A549 (cell line): ENCODE measurements around the gene AMDHD1. TPM values are rescaled to one million over a fixed set of nuclear protein-coding genes. Genes with fewer than 3 reads are reported as not detected.

Experiments
- MAZ ChIP-seq: fragments of 150-350 bp; IDR thresholded peaks from 2 replicates; pipeline ENCODE4 v1.6.1; 2014; ENCODE audit warnings: antibody characterized with exemption, low read depth, low read length, borderline replicate concordance
- MYC ChIP-seq: IDR thresholded peaks from 2 replicates; pipeline ENCODE4 v1.6.1; 2012; ENCODE audit warnings: mild to moderate bottlenecking, inconsistent platforms, low read length, improper control_type of control experiment, borderline replicate concordance
- polyA plus RNA-seq, 4 experiments: library from polyadenylated mRNA; depleted of rRNA in 3 of 4; stranded (reverse); fragments of >200 nt; fragmentation: RNase III in 1 of 4; extraction: RNeasy Plus Mini Kit Qiagen cat#74134 plus additional on column Dnase treatment in 1 of 4; gene quantifications; 2 replicates in 3 of 4; 3 replicates in 1 of 4; pipeline ENCODE4 v1.2.3, GENCODE V29; 2011 to 2017
- TF ChIP-seq, protein P1 (sequence below): fragments of >200 bp; sonication (Bioruptor Twin); formaldehyde crosslinking; IDR thresholded peaks from 3 replicates; pipeline ENCODE4 v1.6.1; 2016

Gene AMDHD1
- polyA plus RNA-seq, 2 of the 4 experiments (the other 2 are of a cell fraction) = 4.1 to 7.7 TPM

GRCh38 chr12:96015672-96016071, 72.5 kb downstream of the AMDHD1 start (continued):
- TF ChIP-seq MAZ (no peak), MYC (no peak)
- TF ChIP-seq, protein P1, sequence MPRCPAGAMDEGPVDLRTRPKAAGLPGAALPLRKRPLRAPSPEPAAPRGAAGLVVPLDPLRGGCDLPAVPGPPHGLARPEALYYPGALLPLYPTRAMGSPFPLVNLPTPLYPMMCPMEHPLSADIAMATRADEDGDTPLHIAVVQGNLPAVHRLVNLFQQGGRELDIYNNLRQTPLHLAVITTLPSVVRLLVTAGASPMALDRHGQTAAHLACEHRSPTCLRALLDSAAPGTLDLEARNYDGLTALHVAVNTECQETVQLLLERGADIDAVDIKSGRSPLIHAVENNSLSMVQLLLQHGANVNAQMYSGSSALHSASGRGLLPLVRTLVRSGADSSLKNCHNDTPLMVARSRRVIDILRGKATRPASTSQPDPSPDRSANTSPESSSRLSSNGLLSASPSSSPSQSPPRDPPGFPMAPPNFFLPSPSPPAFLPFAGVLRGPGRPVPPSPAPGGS = no peak
- TF ChIP-seq, all 56 proteins: peak for 3

Other genes starting within 250 kb of the AMDHD1 start
- 132 and 168 TPM in 2 replicates for gene NTN4, start 152.6 kb upstream of the AMDHD1 start, polyA plus RNA-seq (2011; rRNA removed)
- gene NTN4, start 152.6 kb upstream of the AMDHD1 start, polyA plus RNA-seq (2017; fragmentation: RNase III; extraction: RNeasy Plus Mini Kit Qiagen cat#74134 plus additional on column Dnase treatment) = 36.9 to 37.3 TPM (median 37.1 TPM) in 3 replicates
- 45.8 and 66.3 TPM in 2 replicates for gene SNRPF, start 84.4 kb upstream of the AMDHD1 start, polyA plus RNA-seq (2011; rRNA removed)
- gene SNRPF, start 84.4 kb upstream of the AMDHD1 start, polyA plus RNA-seq (2017; fragmentation: RNase III; extraction: RNeasy Plus Mini Kit Qiagen cat#74134 plus additional on column Dnase treatment) = 204 to 221 TPM (median 204 TPM) in 3 replicates
- gene CCDC38, start 717 bp upstream of the AMDHD1 start, polyA plus RNA-seq (2011; rRNA removed) = 0.37 and 0.41 TPM in 2 replicates
- gene CCDC38, start 717 bp upstream of the AMDHD1 start, polyA plus RNA-seq (2017; fragmentation: RNase III; extraction: RNeasy Plus Mini Kit Qiagen cat#74134 plus additional on column Dnase treatment) = 0.18 to 0.28 TPM (median 0.24 TPM) in 3 replicates
- gene HAL, start 53.0 kb downstream of the AMDHD1 start, polyA plus RNA-seq (2011; rRNA removed) = 0.43 and 0.50 TPM in 2 replicates
- gene HAL, start 53.0 kb downstream of the AMDHD1 start, polyA plus RNA-seq (2017; fragmentation: RNase III; extraction: RNeasy Plus Mini Kit Qiagen cat#74134 plus additional on column Dnase treatment) = 0.22 to 0.40 TPM (median 0.33 TPM) in 3 replicates
- gene LTA4H, start 92.3 kb downstream of the AMDHD1 start, polyA plus RNA-seq (2011; rRNA removed) = 162 and 174 TPM in 2 replicates
- 122 to 126 TPM (median 124 TPM) in 3 replicates for gene LTA4H, start 92.3 kb downstream of the AMDHD1 start, polyA plus RNA-seq (2017; fragmentation: RNase III; extraction: RNeasy Plus Mini Kit Qiagen cat#74134 plus additional on column Dnase treatment)